Chondrocyte (in vitro differentiated cells): ENCODE results near the gene KIF5C. TPM values are rescaled to one million over a fixed set of nuclear protein-coding genes. Genes with fewer than 3 reads are reported as not detected.

Experiments
- DNase-seq: peaks from one replicate; pipeline ENCODE4 v3.0.0; 2021; ENCODE audit warnings: mixed read lengths, low spot score
- H3K27ac Mint-ChIP-seq: one replicate; pipeline ENCODE4 v1.8.0; 2021; ENCODE audit warnings: mild to moderate bottlenecking, moderate library complexity, mixed read lengths; ENCODE audit not compliant: unreplicated experiment
- H3K27me3 Mint-ChIP-seq: 2 replicates; pipeline ENCODE4 v1.8.0; 2021; ENCODE audit warnings: low read depth, mixed read lengths
- H3K36me3 Mint-ChIP-seq: 2 replicates; pipeline ENCODE4 v1.8.0; 2021; ENCODE audit warnings: low read depth, mixed read lengths
- H3K4me1 Mint-ChIP-seq: 2 replicates; pipeline ENCODE4 v1.8.0; 2021; ENCODE audit warnings: low read depth, mild to moderate bottlenecking, mixed read lengths
- H3K4me3 Mint-ChIP-seq: one replicate; pipeline ENCODE4 v1.8.0; 2021; ENCODE audit warnings: mild to moderate bottlenecking, moderate library complexity, mixed read lengths; ENCODE audit not compliant: unreplicated experiment
- H3K9me3 Mint-ChIP-seq: 2 replicates; pipeline ENCODE4 v1.8.0; 2021; ENCODE audit warnings: low read depth, mixed read lengths
- CTCF ChIP-seq: fragments of 200-600 bp; sonication (generic); IDR thresholded peaks from 2 replicates; pipeline ENCODE4 v1.5.0; 2021; ENCODE audit warnings: antibody characterized with exemption, mild to moderate bottlenecking, moderate library complexity
- total RNA-seq: library from RNA; stranded (reverse); gene quantifications from 3 replicates; pipeline ENCODE4 v1.2.1, GENCODE V29; 2021

Gene KIF5C
- total RNA-seq, 1 donor from 2014 or later: 3.1 TPM

- Mint-ChIP-seq H3K27me3 (no peaks in the 10 kb centered on the region), H3K9me3 (no peaks in the 10 kb centered on the region), H3K4me3 (no peak overlapping the region), H3K27ac (no peak overlapping the region), H3K36me3 (peaks cover 1% of the 10 kb centered on the region), H3K4me1 (no peaks in the 10 kb centered on the region)
- no peak for TF ChIP-seq CTCF
- no peak for DNase-seq
These were observed 79.5 kb downstream of the KIF5C start for GRCh38 chr2:148954536-148954935.

GRCh38 chr2:148955798-148956197, 80.8 kb downstream of the KIF5C start:
- H3K4me1 Mint-ChIP-seq: no peaks in the 10 kb centered on the region
- no peaks in the 10 kb centered on the region for H3K27me3 Mint-ChIP-seq
- no peaks in the 10 kb centered on the region for H3K36me3 Mint-ChIP-seq
- H3K9me3 Mint-ChIP-seq: no peaks in the 10 kb centered on the region
- no peak for TF ChIP-seq CTCF
- no peak overlapping the region for H3K4me3 Mint-ChIP-seq
- H3K27ac Mint-ChIP-seq: no peak overlapping the region
- DNase-seq: no peak

GRCh38 chr2:148957023-148957422, 82.0 kb downstream of the KIF5C start:
- Mint-ChIP-seq H3K4me1 (no peaks in the 10 kb centered on the region), H3K27ac (no peak overlapping the region), H3K4me3 (no peak overlapping the region), H3K27me3 (no peaks in the 10 kb centered on the region), H3K36me3 (peaks cover 2% of the 10 kb centered on the region), H3K9me3 (no peaks in the 10 kb centered on the region)
- no peak for TF ChIP-seq CTCF
- DNase-seq: no peak

- TF ChIP-seq CTCF: no peak
- Mint-ChIP-seq H3K4me1 (no peaks in the 10 kb centered on the region), H3K36me3 (peaks cover 2% of the 10 kb centered on the region), H3K4me3 (no peak overlapping the region), H3K27ac (no peak overlapping the region), H3K9me3 (no peaks in the 10 kb centered on the region), H3K27me3 (no peaks in the 10 kb centered on the region)
- DNase-seq: no peak
These were observed 84.7 kb downstream of the KIF5C start for GRCh38 chr2:148959745-148960144.

GRCh38 chr2:148960483-148960882, 85.5 kb downstream of the KIF5C start:
- Mint-ChIP-seq H3K27ac (no peak overlapping the region), H3K36me3 (peaks cover 2% of the 10 kb centered on the region)

More at GRCh38 chr2:148960483-148960882, 85.5 kb downstream of the KIF5C start:
- no peak for TF ChIP-seq CTCF
- H3K4me3 Mint-ChIP-seq: no peak overlapping the region
- no peak for DNase-seq
- H3K4me1 Mint-ChIP-seq: no peaks in the 10 kb centered on the region
- H3K9me3 Mint-ChIP-seq: no peaks in the 10 kb centered on the region
- no peaks in the 10 kb centered on the region for H3K27me3 Mint-ChIP-seq
